CD4-positive, alpha-beta T cell treated with Interleukin-17A for 4 hours (primary cell): ENCODE data around the gene WDR45B.
"Not testable (repeated sequence)": the region's sequence is repeated elsewhere in the genome, so short reads cannot be mapped to it uniquely, and the experiment has no call there.

Source experiments
- DNase-seq: peaks from one replicate; pipeline ENCODE4 v3.0.0-alpha.2; 2020; ENCODE audit warnings: mixed read lengths

The WDR45B gene

GRCh38 chr17:82655523-82655922, 7.3 kb upstream of the WDR45B start:
- DNase-seq, result no peak

- DNase-seq, result no peak
These were observed 6.8 kb upstream of the WDR45B start for GRCh38 chr17:82655038-82655479.

GRCh38 chr17:82654611-82655010, 6.4 kb upstream of the WDR45B start:
- not testable (repeated sequence) for DNase-seq

GRCh38 chr17:82653651-82654528, 5.6 kb upstream of the WDR45B start:
- no peak for DNase-seq

- DNase-seq, result no peak
These were observed 2.5 kb upstream of the WDR45B start for GRCh38 chr17:82650723-82651122.

- no peak for DNase-seq
These were observed 1.4 kb upstream of the WDR45B start for GRCh38 chr17:82649501-82650261.

- DNase-seq, result no peak
These were observed 593 bp upstream of the WDR45B start for GRCh38 chr17:82648742-82649331.

GRCh38 chr17:82647593-82648164, 565 bp downstream of the WDR45B start:
- peak; percentile 44 for DNase-seq

- no peak for DNase-seq
These were observed 2.7 kb downstream of the WDR45B start for GRCh38 chr17:82645516-82645915.

- DNase-seq, result no peak
These were observed 4.1 kb downstream of the WDR45B start for GRCh38 chr17:82644148-82644547.

- DNase-seq, result no peak
These were observed 6.2 kb downstream of the WDR45B start for GRCh38 chr17:82642022-82642421.

- DNase-seq, result no peak
These were observed 8.2 kb downstream of the WDR45B start for GRCh38 chr17:82640036-82640435.

GRCh38 chr17:82639628-82640027, 8.6 kb downstream of the WDR45B start:
- no peak for DNase-seq

- no peak for DNase-seq
These were observed 10.0 kb downstream of the WDR45B start for GRCh38 chr17:82638183-82638773.

GRCh38 chr17:82636626-82637598, 11.3 kb downstream of the WDR45B start:
- no peak for DNase-seq

- no peak for DNase-seq
These were observed 14.9 kb downstream of the WDR45B start for GRCh38 chr17:82633343-82633742.

GRCh38 chr17:82632451-82632850, 15.8 kb downstream of the WDR45B start:
- no peak for DNase-seq

GRCh38 chr17:82631544-82631943, 16.7 kb downstream of the WDR45B start:
- no peak for DNase-seq

GRCh38 chr17:82630212-82630611, 18.0 kb downstream of the WDR45B start:
- DNase-seq, result no peak

GRCh38 chr17:82629748-82630147, 18.5 kb downstream of the WDR45B start:
- no peak for DNase-seq

GRCh38 chr17:82627405-82627804, 20.8 kb downstream of the WDR45B start:
- DNase-seq, result no peak

- no peak for DNase-seq
These were observed 24.5 kb downstream of the WDR45B start for GRCh38 chr17:82623707-82624106.
